LNCAP (cell line): ENCODE data around the gene BRSK1.

Source experiments
- TF ChIP-seq, protein P1 (sequence below): fragments of 450-650 bp; IDR thresholded peaks from 2 replicates; pipeline ENCODE4 v1.5.1; 2017; ENCODE audit warnings: mild to moderate bottlenecking

Gene BRSK1

DNA sequence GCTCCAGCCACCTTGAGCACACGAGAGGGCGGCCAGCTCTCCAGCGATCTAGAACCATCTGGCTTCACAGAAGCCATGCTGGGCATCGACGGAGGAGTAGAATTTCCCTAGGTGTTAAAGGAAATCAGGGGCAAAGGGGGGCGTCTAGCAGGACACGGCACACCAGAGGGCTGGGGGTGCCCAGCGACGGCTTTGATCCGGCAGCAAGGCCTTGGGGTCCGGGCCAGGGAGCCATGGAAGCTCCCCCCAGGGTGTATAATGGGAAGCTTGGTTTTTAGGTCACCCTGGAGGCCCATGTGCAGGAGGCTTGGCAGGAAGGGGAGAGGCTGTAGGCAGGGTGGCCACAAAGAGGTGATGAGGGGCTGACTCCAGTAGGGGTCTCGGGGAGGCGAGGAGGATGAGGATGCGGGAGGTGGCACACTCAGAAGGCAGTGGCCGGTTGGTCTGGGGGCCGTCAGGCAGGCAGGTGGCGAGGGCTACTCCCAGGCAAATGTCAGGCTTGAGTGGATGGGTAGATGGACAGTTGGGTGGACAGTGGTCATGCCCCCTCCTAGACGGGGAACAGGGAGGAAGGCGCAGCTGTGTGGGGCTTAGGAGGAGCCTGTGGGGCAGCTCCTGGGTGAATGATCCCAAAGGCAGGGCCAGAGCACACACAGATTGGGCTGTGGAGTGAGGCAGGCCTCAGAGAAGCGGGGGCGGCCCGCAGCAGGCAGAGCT is 61.5 kb downstream of the BRSK1 start:
- TF ChIP-seq, protein P1, sequence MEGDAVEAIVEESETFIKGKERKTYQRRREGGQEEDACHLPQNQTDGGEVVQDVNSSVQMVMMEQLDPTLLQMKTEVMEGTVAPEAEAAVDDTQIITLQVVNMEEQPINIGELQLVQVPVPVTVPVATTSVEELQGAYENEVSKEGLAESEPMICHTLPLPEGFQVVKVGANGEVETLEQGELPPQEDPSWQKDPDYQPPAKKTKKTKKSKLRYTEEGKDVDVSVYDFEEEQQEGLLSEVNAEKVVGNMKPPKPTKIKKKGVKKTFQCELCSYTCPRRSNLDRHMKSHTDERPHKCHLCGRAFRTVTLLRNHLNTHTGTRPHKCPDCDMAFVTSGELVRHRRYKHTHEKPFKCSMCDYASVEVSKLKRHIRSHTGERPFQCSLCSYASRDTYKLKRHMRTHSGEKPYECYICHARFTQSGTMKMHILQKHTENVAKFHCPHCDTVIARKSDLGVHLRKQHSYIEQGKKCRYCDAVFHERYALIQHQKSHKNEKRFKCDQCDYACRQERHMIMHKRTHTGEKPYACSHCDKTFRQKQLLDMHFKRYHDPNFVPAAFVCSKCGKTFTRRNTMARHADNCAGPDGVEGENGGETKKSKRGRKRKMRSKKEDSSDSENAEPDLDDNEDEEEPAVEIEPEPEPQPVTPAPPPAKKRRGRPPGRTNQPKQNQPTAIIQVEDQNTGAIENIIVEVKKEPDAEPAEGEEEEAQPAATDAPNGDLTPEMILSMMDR: no peak

DNA sequence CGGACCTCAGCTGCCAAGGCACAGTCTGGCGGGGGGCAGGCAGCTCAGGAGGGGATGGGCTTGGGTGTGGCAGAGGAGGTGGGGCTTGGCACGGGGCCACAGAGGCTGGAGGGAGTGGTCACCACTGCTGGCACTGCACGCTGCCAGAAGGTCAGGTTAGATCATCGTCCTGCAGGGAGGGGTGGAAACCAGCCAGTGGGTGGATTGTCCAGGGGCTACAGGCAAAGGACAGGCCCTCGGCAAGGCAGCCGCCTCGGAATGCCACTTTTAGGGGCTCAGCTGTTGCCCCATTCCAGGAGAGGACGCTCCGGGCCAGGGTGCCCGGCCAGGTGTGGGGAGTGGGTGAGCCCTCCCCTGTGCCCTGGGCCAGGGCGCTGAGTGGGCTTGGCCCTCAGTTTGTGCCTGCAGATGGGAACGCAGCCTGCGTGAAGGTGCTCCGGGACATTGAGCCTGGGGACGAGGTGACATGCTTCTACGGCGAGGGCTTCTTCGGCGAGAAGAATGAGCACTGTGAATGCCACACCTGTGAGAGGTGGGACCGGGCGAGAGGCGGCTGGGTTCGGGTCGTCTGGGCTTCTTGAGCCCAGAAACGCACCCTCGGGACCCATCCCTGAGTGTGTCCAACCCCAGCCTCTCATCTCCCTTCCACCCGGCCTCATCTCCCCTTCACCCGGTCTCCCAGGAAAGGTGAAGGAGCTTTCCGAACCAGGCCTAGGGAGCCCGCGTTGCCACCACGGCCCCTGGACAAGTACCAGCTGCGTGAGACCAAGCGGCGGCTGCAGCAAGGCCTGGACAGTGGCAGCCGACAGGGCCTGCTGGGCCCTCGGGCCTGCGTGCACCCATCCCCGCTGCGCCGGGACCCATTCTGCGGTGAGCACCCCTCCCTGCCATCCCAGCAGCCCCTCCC is 62.3 kb downstream of the BRSK1 start:
- TF ChIP-seq, protein P1: no peak

DNA sequence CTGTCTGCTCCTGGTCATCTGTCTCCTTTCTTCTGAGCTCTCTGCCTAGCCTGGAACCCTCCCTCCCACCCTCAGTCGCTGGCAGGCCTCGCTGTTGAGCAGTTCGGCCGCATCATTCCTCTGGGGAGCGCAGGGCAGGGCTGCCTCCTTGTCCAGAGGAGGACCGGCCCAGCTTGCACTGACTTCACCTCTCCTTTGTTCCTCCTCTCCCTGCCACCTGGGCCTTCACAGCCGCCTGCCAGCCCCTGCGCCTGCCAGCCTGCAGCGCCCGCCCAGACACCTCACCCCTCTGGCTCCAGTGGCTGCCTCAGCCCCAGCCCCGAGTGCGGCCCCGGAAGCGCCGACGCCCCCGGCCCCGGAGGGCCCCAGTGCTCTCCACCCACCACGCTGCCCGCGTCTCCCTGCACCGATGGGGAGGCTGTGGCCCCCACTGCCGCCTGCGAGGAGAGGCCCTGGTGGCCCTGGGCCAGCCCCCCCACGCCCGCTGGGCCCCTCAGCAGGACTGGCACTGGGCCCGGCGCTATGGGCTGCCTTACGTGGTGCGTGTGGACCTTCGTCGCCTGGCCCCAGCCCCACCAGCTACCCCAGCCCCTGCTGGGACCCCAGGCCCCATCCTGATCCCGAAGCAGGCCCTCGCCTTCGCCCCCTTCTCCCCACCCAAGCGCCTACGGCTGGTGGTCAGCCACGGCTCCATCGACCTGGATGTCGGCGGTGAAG is 63.1 kb downstream of the BRSK1 start:
- TF ChIP-seq, protein P1: no peak

DNA sequence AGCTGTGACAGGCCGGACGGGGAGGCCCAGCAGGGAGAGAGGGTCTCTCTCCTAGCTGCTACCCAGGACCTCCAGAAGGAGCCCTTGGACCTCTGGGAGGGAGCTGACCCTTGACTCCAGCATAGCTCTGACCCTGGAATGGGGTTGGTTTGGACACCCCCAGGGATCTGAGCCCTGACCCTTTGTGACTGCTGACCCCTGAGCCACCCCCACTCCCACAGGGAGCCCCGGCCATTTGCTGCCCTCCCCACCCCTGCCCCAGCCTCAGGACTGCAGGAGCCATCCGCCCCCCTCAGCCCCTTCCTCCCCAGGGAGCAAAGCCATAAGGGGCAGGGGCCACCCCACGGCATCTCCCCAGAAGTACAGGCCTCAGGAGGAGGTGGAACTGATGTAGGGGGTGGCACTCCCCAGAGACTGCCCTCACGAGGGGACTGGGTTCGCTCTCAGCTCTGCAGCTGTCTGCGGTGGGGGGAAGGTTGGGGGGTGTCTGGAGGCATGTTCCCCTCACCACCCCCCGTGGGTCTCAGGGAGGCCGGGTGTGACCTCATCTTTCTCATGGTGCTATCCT is 63.7 kb downstream of the BRSK1 start:
- TF ChIP-seq, protein P1: no peak

DNA sequence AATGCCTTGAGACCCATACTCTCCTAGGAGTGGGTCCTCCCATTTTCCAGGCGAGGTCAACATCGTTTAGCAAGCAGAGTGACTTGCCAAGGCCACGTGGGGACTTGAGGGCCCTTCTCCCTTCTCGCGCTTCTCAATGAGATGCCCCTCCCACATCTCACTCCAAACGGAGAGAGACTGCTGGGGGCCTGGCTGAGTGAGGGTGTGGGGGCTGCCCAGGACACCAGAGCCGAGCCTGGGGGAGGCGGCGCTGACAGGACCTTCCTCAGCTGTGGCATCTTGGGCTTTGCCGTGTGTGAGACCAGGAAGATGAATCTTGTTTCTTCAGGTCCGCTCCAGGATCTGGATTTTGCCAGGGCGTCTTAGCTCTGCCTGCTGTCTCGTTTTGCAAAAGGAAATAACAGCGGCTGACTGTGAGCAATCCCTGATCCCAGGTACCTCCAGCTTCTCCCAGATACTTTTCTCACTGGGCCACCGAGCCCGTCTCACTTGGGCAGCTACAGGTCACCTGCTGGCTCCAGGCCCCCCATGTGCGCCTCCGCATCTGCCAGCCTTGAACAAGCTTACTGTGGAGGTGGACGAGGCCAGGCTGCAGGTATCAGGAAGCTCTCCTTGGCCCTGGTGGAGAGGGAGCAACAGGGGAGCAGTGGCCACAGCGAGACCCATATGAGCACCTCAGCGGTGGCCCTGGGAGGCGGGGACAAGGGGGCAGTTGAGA is 64.7 kb downstream of the BRSK1 start:
- TF ChIP-seq, protein P1: no peak

DNA sequence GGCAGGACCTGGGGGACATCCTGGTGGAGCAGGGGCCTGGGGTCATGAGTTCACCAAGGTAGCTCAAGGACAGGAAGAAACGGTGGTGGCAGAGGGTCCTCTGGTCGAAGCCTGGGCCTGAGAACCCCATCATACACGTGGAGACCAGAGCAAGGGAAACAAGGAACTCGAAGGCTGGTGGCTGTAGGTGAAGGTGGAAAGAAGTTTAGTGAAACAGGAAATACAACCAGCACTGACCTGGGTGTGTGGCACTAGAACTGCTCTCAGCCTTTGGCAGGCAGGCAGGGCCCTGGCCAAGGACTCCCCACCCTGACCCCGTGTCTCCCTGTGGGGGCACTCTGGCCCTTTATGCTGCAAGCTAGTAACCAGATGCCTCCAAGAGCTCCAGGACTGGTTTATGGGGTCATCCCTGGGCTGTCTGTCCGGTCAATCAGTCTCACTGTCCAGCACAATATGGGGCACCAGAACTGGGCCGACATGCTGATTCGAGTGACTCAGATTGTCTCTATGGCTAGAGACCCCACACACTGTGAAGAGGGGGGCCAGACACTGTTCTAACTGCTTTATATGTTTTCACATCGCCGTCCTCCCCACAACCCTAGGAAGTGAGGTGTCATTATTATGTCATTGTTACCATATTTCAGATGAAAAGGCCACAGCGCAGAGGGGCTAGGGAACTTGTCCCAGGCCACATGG is 67.0 kb downstream of the BRSK1 start:
- TF ChIP-seq, protein P1: no peak
